ENCODE data around the gene DNAH1. TPM values are rescaled to one million over a fixed set of nuclear protein-coding genes. Genes with fewer than 3 reads are reported as not detected.

The DNAH1 gene
- total RNA-seq, 1 experiment from 2014 or later, result 5.9 TPM

DNA sequence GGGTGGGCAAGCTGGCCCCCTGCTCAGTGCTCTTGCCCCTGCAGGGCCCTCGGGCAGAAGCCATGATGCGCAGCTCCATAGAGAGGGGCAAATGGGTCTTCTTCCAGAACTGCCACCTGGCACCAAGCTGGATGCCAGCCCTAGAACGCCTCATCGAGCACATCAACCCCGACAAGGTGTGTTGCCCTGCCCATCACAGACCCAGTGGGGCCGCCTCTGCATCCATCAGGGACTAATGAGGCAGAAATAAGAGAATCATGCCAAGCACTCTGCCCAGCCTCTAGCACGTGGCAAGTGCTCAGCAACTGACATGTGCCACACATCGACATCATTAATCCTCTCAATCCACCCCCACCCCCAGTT lies 79.4 kb downstream of the DNAH1 start:
- ChIA-PET POLR2A (ENCODE audit: unreplicated experiment) (interaction anchor here (0.7 kb wide), 1 partner anchor 314 kb away, joined by 3 read pairs; no protein-coding TSS in a partner anchor), CTCF (no interaction called here)
- Histone ChIP-seq H3K36me3 (ENCODE audit: low read depth) (no peaks in the 10 kb centered on the region), H3K4me1 (replicated peaks; ENCODE audit: insufficient read depth) (no peaks in the 10 kb centered on the region), H3K79me2 (ENCODE audit: low read depth) (no peaks in the 10 kb centered on the region), H3K4me2 (no peak overlapping the region), H2AFZ (no peak overlapping the region), H3K27me3 (ENCODE audit: insufficient read depth, low read depth) (no peaks in the 10 kb centered on the region), H3K9me3 (ENCODE audit: insufficient read depth, low read depth) (no peaks in the 10 kb centered on the region), H3K9me2 (ENCODE audit: insufficient read depth) (no peaks in the 10 kb centered on the region), H3K27ac (no peak overlapping the region), H3K4me3 (no peak overlapping the region), H3F3A (ENCODE audit: insufficient read depth, low read depth) (peaks cover 4% of the 10 kb centered on the region; the same call in 1 of the 2 replicates), H4K20me1 (ENCODE audit: insufficient read depth) (no peaks in the 10 kb centered on the region)
- no TSS peak for BruUV-seq (replicated peaks)
- TF ChIP-seq EZH2 (IDR thresholded peaks at IDR 0.05; ENCODE audit: low read depth), result no peak
- TF ChIP-seq, protein P1, sequence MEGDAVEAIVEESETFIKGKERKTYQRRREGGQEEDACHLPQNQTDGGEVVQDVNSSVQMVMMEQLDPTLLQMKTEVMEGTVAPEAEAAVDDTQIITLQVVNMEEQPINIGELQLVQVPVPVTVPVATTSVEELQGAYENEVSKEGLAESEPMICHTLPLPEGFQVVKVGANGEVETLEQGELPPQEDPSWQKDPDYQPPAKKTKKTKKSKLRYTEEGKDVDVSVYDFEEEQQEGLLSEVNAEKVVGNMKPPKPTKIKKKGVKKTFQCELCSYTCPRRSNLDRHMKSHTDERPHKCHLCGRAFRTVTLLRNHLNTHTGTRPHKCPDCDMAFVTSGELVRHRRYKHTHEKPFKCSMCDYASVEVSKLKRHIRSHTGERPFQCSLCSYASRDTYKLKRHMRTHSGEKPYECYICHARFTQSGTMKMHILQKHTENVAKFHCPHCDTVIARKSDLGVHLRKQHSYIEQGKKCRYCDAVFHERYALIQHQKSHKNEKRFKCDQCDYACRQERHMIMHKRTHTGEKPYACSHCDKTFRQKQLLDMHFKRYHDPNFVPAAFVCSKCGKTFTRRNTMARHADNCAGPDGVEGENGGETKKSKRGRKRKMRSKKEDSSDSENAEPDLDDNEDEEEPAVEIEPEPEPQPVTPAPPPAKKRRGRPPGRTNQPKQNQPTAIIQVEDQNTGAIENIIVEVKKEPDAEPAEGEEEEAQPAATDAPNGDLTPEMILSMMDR (conservative IDR thresholded peaks at IDR 0.05), result no peak
- no peak for DNase-seq
- intact Hi-C loops (cut with micrococcal nuclease; ENCODE audit: unreplicated experiment), result no loop called here

DNA sequence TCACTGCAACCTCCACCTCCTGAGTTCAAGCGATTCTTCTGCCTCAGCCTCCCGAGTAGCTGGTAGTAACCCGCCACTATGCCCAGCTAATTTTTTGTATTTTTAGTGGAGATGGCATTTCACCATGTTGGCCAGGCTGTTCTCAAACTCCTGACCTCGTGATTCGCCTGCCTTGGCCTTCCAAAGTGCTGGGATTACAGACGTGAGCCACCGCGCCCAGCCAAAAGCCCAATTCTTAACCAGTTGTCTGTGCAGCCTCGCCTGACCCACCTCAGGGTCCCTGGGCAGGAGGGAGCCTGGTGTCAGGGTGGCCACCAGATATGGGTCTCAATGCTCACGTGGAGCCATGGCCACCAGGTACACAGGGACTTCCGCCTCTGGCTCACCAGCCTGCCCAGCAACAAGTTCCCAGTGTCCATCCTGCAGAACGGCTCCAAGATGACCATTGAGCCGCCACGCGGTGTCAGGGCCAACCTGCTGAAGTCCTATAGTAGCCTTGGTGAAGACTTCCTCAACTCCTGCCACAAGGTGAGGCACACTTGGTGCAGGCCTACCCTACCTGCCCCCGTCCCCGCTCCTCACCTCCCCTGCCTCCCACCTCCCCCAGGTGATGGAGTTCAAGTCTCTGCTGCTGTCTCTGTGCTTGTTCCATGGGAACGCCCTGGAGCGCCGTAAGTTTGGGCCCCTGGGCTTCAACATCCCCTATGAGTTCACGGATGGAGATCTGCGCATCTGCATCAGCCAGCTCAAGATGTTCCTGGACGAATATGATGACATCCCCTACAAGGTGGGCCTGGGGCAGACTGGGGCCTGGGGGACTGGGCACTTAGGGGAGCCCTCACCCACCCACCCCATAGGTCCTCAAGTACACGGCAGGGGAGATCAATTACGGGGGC lies 80.1 kb downstream of the DNAH1 start:
- no peaks in the 10 kb centered on the region for H3K9me3 ChIP-seq (ENCODE audit: insufficient read depth, low read depth)
- BruUV-seq (replicated peaks), result no TSS peak
- H2AFZ ChIP-seq, result no peak overlapping the region
- H3K36me3 ChIP-seq (ENCODE audit: low read depth), result no peaks in the 10 kb centered on the region
- no peaks in the 10 kb centered on the region for H3K4me1 ChIP-seq (replicated peaks; ENCODE audit: insufficient read depth)
- H3K27me3 ChIP-seq (ENCODE audit: insufficient read depth, low read depth), result no peaks in the 10 kb centered on the region
- H3K79me2 ChIP-seq (ENCODE audit: low read depth), result no peaks in the 10 kb centered on the region
- TF ChIP-seq, protein P1 (conservative IDR thresholded peaks at IDR 0.05), result no peak
- TF ChIP-seq EZH2 (IDR thresholded peaks at IDR 0.05; ENCODE audit: low read depth), result no peak
- H3K4me3 ChIP-seq, result no peak overlapping the region
- peaks cover 4% of the 10 kb centered on the region; the same call in 1 of the 2 replicates for H3F3A ChIP-seq (ENCODE audit: insufficient read depth, low read depth)
- ChIA-PET CTCF (no interaction called here), POLR2A (ENCODE audit: unreplicated experiment) (interaction anchor here (0.7 kb wide), 1 partner anchor 313 kb away, joined by 3 read pairs; no protein-coding TSS in a partner anchor)
- H3K4me2 ChIP-seq, result no peak overlapping the region
- no peaks in the 10 kb centered on the region for H4K20me1 ChIP-seq (ENCODE audit: insufficient read depth)
- no peak overlapping the region for H3K27ac ChIP-seq
- DNase-seq, result no peak
- no peaks in the 10 kb centered on the region for H3K9me2 ChIP-seq (ENCODE audit: insufficient read depth)
- intact Hi-C loops (cut with micrococcal nuclease; ENCODE audit: unreplicated experiment), result no loop called here

DNA sequence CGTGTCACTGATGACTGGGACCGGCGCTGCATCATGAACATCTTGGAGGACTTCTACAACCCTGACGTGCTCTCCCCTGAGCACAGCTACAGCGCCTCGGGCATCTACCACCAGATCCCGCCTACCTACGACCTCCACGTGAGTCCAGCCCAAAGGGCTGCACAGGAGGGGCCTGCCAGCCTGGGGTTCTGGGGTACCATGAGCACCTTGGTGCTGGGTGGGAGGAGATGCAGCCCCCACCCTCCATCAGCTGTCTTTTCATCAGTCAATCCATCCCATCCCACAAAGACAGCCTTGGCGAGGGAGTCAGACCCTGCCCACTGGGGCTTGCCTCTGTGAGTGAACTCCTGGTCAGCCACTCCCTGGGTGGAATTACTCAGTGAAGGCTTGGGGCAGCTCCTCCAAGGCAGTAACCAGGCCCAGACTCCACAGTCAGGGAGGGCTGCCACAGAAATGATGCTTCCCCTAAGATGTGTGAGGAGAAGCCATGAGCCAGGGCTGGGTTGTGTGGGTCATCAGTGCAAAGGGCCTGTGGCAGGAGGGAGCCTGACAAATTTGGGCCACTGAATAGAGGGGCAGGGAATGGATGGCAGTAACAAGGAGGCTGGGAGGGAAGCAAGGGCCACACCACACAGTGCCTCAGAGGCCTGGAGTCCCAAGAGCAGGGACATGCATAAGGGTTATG lies 80.9 kb downstream of the DNAH1 start:
- BruUV-seq (replicated peaks), result no TSS peak
- Histone ChIP-seq H3K27me3 (ENCODE audit: insufficient read depth, low read depth) (no peaks in the 10 kb centered on the region), H3K27ac (no peak overlapping the region), H3K4me1 (replicated peaks; ENCODE audit: insufficient read depth) (no peaks in the 10 kb centered on the region), H3K9me3 (ENCODE audit: insufficient read depth, low read depth) (no peaks in the 10 kb centered on the region), H3F3A (ENCODE audit: insufficient read depth, low read depth) (peaks cover 4% of the 10 kb centered on the region; the same call in 1 of the 2 replicates), H3K4me2 (no peak overlapping the region), H3K79me2 (ENCODE audit: low read depth) (no peaks in the 10 kb centered on the region), H2AFZ (no peak overlapping the region), H3K36me3 (ENCODE audit: low read depth) (no peaks in the 10 kb centered on the region), H3K4me3 (no peak overlapping the region), H3K9me2 (ENCODE audit: insufficient read depth) (no peaks in the 10 kb centered on the region), H4K20me1 (ENCODE audit: insufficient read depth) (no peaks in the 10 kb centered on the region)
- ChIA-PET CTCF (no interaction called here), POLR2A (ENCODE audit: unreplicated experiment) (no interaction called here)
- no peak for DNase-seq
- TF ChIP-seq EZH2 (IDR thresholded peaks at IDR 0.05; ENCODE audit: low read depth), result no peak
- TF ChIP-seq, protein P1 (conservative IDR thresholded peaks at IDR 0.05), result no peak
- intact Hi-C loops (cut with micrococcal nuclease; ENCODE audit: unreplicated experiment), result no loop called here

Measured in PC-9 (cell line).